K562 (cell line): Measurements from ENCODE around the gene ZFAND3.

Experiments
- ARID2 ChIP-seq: fragments of 450-650 bp; IDR thresholded peaks from 2 replicates; pipeline ENCODE4 v1.6.1; 2017; ENCODE audit warnings: antibody characterized with exemption, mild to moderate bottlenecking
- CEBPB ChIP-seq: fragments of 450-650 bp; IDR thresholded peaks from 2 replicates; pipeline ENCODE4 v1.6.1; 2016; ENCODE audit warnings: missing genetic modification characterization, missing compliant biosample characterization
- CREM ChIP-seq: IDR thresholded peaks from 2 replicates; pipeline ENCODE4 v1.6.1; 2014; ENCODE audit warnings: antibody characterized with exemption, low read depth
- CTCF ChIP-seq, 3 experiments: IDR thresholded peaks in 2 of 3; conservative IDR thresholded peaks in 1 of 3; 2 replicates each; pipeline ENCODE4 v1.5.1; 2011 to 2012; ENCODE audit warnings: low read length in 3 of 3, mild to moderate bottlenecking in 3 of 3, control low read depth in 2 of 3, improper control_type of control experiment in 1 of 3, inconsistent platforms in 1 of 3, low read depth in 1 of 3, mixed read lengths in 1 of 3, moderate library complexity in 1 of 3; ENCODE audit not compliant: insufficient read depth in 2 of 3
- FOXA3 ChIP-seq, 2 experiments: fragments of 450-650 bp in 1 of 2; sonication (generic) in 1 of 2; formaldehyde crosslinking; IDR thresholded peaks in 1 of 2; conservative IDR thresholded peaks in 1 of 2; 2 replicates each; pipeline versions ENCODE4 v1.4.0 to v1.8.0; 2020 to 2022; ENCODE audit warnings: mild to moderate bottlenecking in 2 of 2, missing genetic modification reagents in 1 of 2
- HDGF ChIP-seq: fragments of 450-650 bp; IDR thresholded peaks from 2 replicates; pipeline ENCODE4 v1.6.1; 2016
- NELFE ChIP-seq: IDR thresholded peaks from 2 replicates; pipeline ENCODE4 v1.6.1; 2011; ENCODE audit warnings: mild to moderate bottlenecking; ENCODE audit not compliant: insufficient read depth, insufficient read length
- PRPF4 ChIP-seq: fragments of 200-400 bp; formaldehyde crosslinking; IDR thresholded peaks from one replicate; pipeline ENCODE4 v1.6.1; 2017; ENCODE audit warnings: low read length, low read depth, mild to moderate bottlenecking; ENCODE audit not compliant: insufficient read depth, poor library complexity, severe bottlenecking
- RBFOX2 ChIP-seq: fragments of 200-400 bp; formaldehyde crosslinking; IDR thresholded peaks from 2 replicates; pipeline ENCODE4 v1.6.1; 2017; ENCODE audit warnings: low read depth, mild to moderate bottlenecking, low read length, moderate library complexity
- TAF9B ChIP-seq: fragments of 450-650 bp; IDR thresholded peaks from 2 replicates; pipeline ENCODE4 v1.6.1; 2018; ENCODE audit warnings: mild to moderate bottlenecking; ENCODE audit not compliant: partially characterized antibody

GRCh38 chr6:37801605-37801940 is 18.0 kb upstream of the ZFAND3 start:
- TF ChIP-seq RBFOX2: no peak
- no peak for TF ChIP-seq CTCF (IDR thresholded peaks at IDR 0.05 in 2 of 3, conservative IDR thresholded peaks at IDR 0.05 in 1 of 3; ENCODE audit: insufficient read depth in 2 of 3, low read depth in 1 of 3, low read length in 3 of 3)
- TF ChIP-seq CEBPB (tag): no peak
- TF ChIP-seq HDGF: no peak
- TF ChIP-seq FOXA3 (CRISPR knock-in tag; conservative IDR thresholded peaks at IDR 0.05 in 1 of 2, IDR thresholded peaks at IDR 0.05 in 1 of 2): no peak
- TF ChIP-seq ARID2: no peak
- no peak for TF ChIP-seq CREM
- TF ChIP-seq PRPF4: no peak
- TF ChIP-seq TAF9B: no peak
- no peak for TF ChIP-seq NELFE
